Muscle layer of colon (tissue), 2 donors: ENCODE measurements around the gene MPG.
A peak's percentile ranks its signal among the peaks of the same experiment; 100 is the strongest.

Experiments used
- H3K27ac ChIP-seq: one replicate; pipeline ENCODE4 v1.7.0; 2013; ENCODE audit warnings: low read depth, mild to moderate bottlenecking, low read length, moderate library complexity
- H3K27me3 ChIP-seq, 2 donors: one replicate each; pipeline ENCODE4 v1.7.0; 2013; ENCODE audit warnings: low read length in 2 of 2, mild to moderate bottlenecking in 2 of 2; ENCODE audit not compliant: insufficient read depth in 2 of 2, control insufficient read depth in 1 of 2
- H3K36me3 ChIP-seq: one replicate; pipeline ENCODE4 v1.7.0; 2013; ENCODE audit warnings: mild to moderate bottlenecking, low read length; ENCODE audit not compliant: insufficient read depth
- H3K4me1 ChIP-seq: one replicate; pipeline ENCODE4 v1.7.0; 2013; ENCODE audit warnings: mild to moderate bottlenecking, low read length; ENCODE audit not compliant: insufficient read depth
- H3K4me3 ChIP-seq, 2 donors: one replicate each; pipeline ENCODE4 v1.7.0; 2013; ENCODE audit warnings: low read length in 2 of 2, low read depth in 1 of 2, mild to moderate bottlenecking in 1 of 2, moderate library complexity in 1 of 2
- H3K9ac ChIP-seq: one replicate; pipeline ENCODE4 v1.7.0; 2013; ENCODE audit warnings: low read length
- H3K9me3 ChIP-seq: one replicate; pipeline ENCODE4 v1.7.0; 2013; ENCODE audit warnings: mild to moderate bottlenecking, low read length
- donor health status: abdominal sarcoma.
- donor health status: Adenocarcinoma of cecum.

The MPG gene

GRCh38 chr16:79151-80054 lies 1.4 kb downstream of the MPG start:
- peak overlapping the region in 1 of 2 donors; percentile 67 for H3K4me3 ChIP-seq
- peak overlapping the region; percentile 90 for H3K27ac ChIP-seq
- peaks cover 39% of the 10 kb centered on the region for H3K4me1 ChIP-seq
- H3K9ac ChIP-seq: peak overlapping the region; percentile 53
- H3K9me3 ChIP-seq: no peaks in the 10 kb centered on the region
- H3K36me3 ChIP-seq: peaks cover 8% of the 10 kb centered on the region
- H3K27me3 ChIP-seq: no peaks in the 10 kb centered on the region

- H3K36me3 ChIP-seq: peaks cover 23% of the 10 kb centered on the region
- no peaks in the 10 kb centered on the region for H3K27me3 ChIP-seq
- H3K9me3 ChIP-seq: no peaks in the 10 kb centered on the region
- H3K27ac ChIP-seq: no peak overlapping the region
- H3K4me3 ChIP-seq: no peak overlapping the region
- H3K9ac ChIP-seq: no peak overlapping the region
- H3K4me1 ChIP-seq: peaks cover 20% of the 10 kb centered on the region
Measured at GRCh38 chr16:83060-83603, 5.1 kb downstream of the MPG start.

DNA sequence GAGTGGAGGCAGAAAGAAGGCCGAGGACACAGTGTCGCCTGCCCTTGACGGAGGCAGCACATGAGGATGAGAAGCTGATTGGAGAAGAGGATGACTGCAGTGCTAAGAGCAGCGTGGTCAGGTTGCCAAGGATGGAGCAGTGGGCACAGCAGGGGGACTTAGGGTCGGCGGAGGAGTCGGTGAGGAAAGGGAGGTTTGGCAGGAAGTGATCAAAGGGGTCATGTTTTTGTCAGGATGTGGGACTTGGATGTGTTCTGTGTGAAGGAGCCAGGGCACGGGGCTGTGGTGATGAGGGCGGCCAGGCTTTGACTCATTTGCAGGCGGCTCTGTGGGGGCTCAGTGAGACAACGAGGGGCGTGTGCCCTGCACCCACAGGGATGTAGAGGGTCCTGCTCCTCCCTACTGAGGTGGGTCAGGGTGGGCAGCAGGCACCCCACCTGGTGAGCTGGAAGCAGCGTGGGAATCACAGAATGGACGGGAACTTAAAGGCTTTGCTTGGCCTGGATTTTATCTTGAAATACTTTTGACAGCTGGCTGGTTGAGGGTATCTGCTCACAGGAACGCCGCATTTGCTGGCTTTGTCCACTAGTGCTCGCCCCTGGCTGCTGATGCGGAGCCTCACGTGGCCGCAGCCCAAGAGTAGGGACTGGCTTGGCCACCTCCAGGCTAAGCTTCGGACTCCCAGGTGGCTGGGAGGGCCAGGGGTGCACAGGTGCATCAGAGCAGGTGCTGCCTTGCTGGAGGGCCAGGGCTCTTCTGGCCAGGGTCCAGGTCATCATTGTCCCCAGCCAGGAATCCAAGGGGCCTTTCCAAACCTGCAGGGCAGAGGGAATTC lies 6.0 kb downstream of the MPG start:
- peaks cover 15% of the 10 kb centered on the region for H3K4me1 ChIP-seq
- peaks cover 32% of the 10 kb centered on the region for H3K36me3 ChIP-seq

GRCh38 chr16:84718-85406 lies 6.8 kb downstream of the MPG start:
- no peaks in the 10 kb centered on the region for H3K9me3 ChIP-seq
- no peak overlapping the region for H3K9ac ChIP-seq
- no peak overlapping the region for H3K4me3 ChIP-seq
- H3K27ac ChIP-seq: no peak overlapping the region
- no peaks in the 10 kb centered on the region for H3K27me3 ChIP-seq
- H3K36me3 ChIP-seq: peaks cover 35% of the 10 kb centered on the region
- peaks cover 9% of the 10 kb centered on the region for H3K4me1 ChIP-seq

More for the DNA sequence above, 6.0 kb downstream of the MPG start:
- Histone ChIP-seq H3K9ac (no peak overlapping the region), H3K27me3 (no peaks in the 10 kb centered on the region), H3K9me3 (no peaks in the 10 kb centered on the region), H3K4me3 (no peak overlapping the region), H3K27ac (no peak overlapping the region)

DNA sequence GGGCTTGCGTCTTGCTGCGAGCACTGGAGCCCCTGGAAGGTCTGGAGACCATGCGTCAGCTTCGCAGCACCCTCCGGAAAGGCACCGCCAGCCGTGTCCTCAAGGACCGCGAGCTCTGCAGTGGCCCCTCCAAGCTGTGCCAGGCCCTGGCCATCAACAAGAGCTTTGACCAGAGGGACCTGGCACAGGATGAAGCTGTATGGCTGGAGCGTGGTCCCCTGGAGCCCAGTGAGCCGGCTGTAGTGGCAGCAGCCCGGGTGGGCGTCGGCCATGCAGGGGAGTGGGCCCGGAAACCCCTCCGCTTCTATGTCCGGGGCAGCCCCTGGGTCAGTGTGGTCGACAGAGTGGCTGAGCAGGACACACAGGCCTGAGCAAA lies 7.4 kb downstream of the MPG start:
- H3K4me1 ChIP-seq: peaks cover 9% of the 10 kb centered on the region
- no peaks in the 10 kb centered on the region for H3K27me3 ChIP-seq
- no peak overlapping the region for H3K27ac ChIP-seq
- H3K9ac ChIP-seq: no peak overlapping the region
- peaks cover 37% of the 10 kb centered on the region for H3K36me3 ChIP-seq
- no peaks in the 10 kb centered on the region for H3K9me3 ChIP-seq
- no peak overlapping the region for H3K4me3 ChIP-seq

DNA sequence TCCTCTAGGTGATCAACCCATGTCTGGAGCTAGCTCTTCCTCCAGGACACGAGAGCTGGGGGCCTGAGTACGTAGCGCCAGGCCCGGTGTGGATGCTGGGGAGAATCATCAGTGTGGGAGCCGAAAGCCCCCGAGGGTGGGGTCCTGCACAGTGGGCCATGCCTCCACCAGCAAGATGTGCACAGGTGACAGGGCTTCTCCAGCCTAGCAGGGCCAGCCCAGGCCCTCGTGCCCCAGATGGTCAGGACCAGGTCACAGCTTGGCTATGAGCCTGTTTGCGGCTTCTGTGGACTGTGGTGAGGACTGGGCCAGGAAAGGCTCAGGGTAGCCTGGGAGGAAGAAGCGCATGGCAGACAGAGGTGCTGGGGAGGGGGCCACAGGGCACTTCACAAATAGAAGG lies 7.8 kb downstream of the MPG start:
- Histone ChIP-seq H3K27me3 (no peaks in the 10 kb centered on the region), H3K36me3 (peaks cover 40% of the 10 kb centered on the region), H3K9me3 (no peaks in the 10 kb centered on the region), H3K4me1 (peaks cover 9% of the 10 kb centered on the region), H3K9ac (no peak overlapping the region), H3K4me3 (no peak overlapping the region), H3K27ac (no peak overlapping the region)

GRCh38 chr16:86483-86952 lies 8.5 kb downstream of the MPG start:
- no peak overlapping the region for H3K4me3 ChIP-seq
- no peaks in the 10 kb centered on the region for H3K9me3 ChIP-seq
- no peak overlapping the region for H3K9ac ChIP-seq
- no peak overlapping the region for H3K27ac ChIP-seq
- H3K27me3 ChIP-seq: no peaks in the 10 kb centered on the region
- peaks cover 40% of the 10 kb centered on the region for H3K36me3 ChIP-seq
- peaks cover 12% of the 10 kb centered on the region for H3K4me1 ChIP-seq

DNA sequence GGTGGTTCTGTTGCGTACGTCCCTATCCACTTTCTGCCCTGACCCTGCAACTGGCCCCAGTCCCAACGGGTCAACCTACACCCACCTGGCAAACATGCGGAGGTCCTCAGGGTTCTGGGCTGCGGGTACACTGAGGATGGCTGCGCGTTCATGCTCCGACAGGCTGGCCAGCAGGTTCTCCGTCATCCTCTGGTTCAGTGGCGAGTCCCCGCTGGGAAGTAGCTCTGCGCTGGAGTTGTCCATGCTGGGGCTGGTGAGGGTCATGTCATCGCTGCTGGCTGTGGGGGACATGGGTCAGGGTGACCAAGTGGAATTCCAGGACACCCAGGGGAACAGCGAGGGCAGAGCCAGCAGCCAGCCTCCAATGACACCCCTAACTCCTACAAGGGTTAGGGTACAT lies 10.6 kb downstream of the MPG start:
- peaks cover 19% of the 10 kb centered on the region for H3K4me1 ChIP-seq
- H3K9me3 ChIP-seq: no peaks in the 10 kb centered on the region
- no peak overlapping the region for H3K27ac ChIP-seq
- peaks cover 40% of the 10 kb centered on the region for H3K36me3 ChIP-seq
- no peak overlapping the region for H3K9ac ChIP-seq
- no peak overlapping the region for H3K4me3 ChIP-seq
- no peaks in the 10 kb centered on the region for H3K27me3 ChIP-seq

- no peak overlapping the region for H3K9ac ChIP-seq
- H3K4me1 ChIP-seq: peaks cover 10% of the 10 kb centered on the region
- H3K9me3 ChIP-seq: no peaks in the 10 kb centered on the region
- H3K27me3 ChIP-seq: no peaks in the 10 kb centered on the region
- H3K4me3 ChIP-seq: no peak overlapping the region
- no peak overlapping the region for H3K27ac ChIP-seq
- peaks cover 42% of the 10 kb centered on the region for H3K36me3 ChIP-seq
Measured at GRCh38 chr16:89391-90302, 11.6 kb downstream of the MPG start.

DNA sequence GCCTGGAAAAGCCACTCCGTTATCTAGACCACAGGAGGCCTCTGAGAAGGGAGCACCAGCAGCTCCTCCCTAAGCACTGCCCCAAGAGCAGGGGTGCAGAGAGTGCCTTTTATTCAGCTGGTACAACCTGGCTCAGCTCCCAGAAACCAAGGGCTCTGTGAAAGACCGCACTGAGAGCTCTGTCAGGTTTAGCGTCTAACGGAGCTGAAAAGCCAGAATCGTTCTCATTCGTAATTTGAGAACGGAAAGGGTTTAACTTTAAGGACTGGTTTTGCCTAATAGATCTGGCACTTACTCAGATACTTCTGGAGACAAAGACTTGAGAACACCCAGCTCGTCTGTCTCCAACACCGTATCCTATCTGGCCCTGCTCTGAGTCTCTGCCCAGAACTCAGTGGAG lies 13.5 kb downstream of the MPG start:
- Histone ChIP-seq H3K9me3 (no peaks in the 10 kb centered on the region), H3K4me3 (no peak overlapping the region), H3K9ac (no peak overlapping the region), H3K27ac (no peak overlapping the region), H3K27me3 (no peaks in the 10 kb centered on the region), H3K36me3 (peaks cover 40% of the 10 kb centered on the region), H3K4me1 (peaks cover 9% of the 10 kb centered on the region)
